ENCODE measurements around the gene SLC35C1. TPM values are rescaled to one million over a fixed set of nuclear protein-coding genes. Genes with fewer than 3 reads are reported as not detected.

SLC35C1 gene
- total and polyA plus RNA-seq, 2 experiments from 2014 or later: 6.8 to 11.0 TPM

DNA sequence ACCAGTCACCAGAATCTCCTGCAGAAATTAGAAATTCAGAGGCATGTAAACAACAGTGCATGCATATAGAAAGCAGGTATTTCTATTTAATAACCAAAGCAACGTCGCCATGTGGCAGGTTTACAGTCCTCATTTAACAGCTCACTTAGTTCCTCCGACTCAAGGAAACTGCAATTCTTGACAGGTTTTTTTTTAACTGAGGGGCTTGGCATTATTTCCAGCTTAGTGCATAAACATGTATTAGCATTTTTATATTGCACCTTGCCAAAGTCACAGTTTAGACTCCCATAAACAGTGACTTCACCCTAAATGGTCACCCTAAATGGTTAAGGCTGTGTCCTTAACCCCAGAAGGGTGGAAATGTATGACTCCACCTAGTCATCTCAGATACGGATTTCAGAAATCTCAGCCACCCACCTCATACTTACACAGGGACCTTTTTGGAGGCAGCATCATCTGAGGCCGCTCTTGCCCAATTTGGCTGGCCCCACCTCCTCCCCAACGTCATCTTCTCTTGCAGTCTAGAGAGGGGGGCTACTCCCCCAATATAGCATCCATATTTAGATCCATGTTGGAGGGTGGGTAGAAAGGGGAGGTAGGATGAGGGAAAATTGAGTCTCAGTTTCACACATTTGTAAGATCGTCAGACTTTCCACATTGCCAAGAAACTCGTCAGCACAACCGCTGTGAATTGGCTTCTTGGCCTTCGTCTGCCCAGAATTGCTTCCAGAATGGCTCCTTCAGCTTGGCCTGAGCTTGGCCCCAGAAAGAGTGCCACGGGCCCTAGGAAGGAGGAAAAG is 31.8 kb upstream of the SLC35C1 start:
- no peak for TF ChIP-seq ZNF462 (CRISPR knock-in tag; IDR thresholded peaks at IDR 0.05)
- no peak for TF ChIP-seq NANOG (IDR thresholded peaks at IDR 0.05; ENCODE audit: borderline replicate concordance)
- TF ChIP-seq ZNF331 (CRISPR knock-in tag; IDR thresholded peaks at IDR 0.05; ENCODE audit: low read depth): no peak
- no peak for TF ChIP-seq STAT1 (IDR thresholded peaks at IDR 0.05; ENCODE audit: unreplicated experiment)
- no peak for TF ChIP-seq POLR2AphosphoS5 (IDR thresholded peaks at IDR 0.05; ENCODE audit: low read depth)
- TF ChIP-seq, protein P1, sequence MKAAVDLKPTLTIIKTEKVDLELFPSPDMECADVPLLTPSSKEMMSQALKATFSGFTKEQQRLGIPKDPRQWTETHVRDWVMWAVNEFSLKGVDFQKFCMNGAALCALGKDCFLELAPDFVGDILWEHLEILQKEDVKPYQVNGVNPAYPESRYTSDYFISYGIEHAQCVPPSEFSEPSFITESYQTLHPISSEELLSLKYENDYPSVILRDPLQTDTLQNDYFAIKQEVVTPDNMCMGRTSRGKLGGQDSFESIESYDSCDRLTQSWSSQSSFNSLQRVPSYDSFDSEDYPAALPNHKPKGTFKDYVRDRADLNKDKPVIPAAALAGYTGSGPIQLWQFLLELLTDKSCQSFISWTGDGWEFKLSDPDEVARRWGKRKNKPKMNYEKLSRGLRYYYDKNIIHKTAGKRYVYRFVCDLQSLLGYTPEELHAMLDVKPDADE (IDR thresholded peaks at IDR 0.05): no peak
- TF ChIP-seq JUNB (IDR thresholded peaks at IDR 0.05; ENCODE audit: unreplicated experiment): no peak
- no peak for TF ChIP-seq ZNF114 (CRISPR knock-in tag; IDR thresholded peaks at IDR 0.05)
- TF ChIP-seq EZH2phosphoT487 (IDR thresholded peaks at IDR 0.05; ENCODE audit: unreplicated experiment): no peak
- TF ChIP-seq, protein P2, sequence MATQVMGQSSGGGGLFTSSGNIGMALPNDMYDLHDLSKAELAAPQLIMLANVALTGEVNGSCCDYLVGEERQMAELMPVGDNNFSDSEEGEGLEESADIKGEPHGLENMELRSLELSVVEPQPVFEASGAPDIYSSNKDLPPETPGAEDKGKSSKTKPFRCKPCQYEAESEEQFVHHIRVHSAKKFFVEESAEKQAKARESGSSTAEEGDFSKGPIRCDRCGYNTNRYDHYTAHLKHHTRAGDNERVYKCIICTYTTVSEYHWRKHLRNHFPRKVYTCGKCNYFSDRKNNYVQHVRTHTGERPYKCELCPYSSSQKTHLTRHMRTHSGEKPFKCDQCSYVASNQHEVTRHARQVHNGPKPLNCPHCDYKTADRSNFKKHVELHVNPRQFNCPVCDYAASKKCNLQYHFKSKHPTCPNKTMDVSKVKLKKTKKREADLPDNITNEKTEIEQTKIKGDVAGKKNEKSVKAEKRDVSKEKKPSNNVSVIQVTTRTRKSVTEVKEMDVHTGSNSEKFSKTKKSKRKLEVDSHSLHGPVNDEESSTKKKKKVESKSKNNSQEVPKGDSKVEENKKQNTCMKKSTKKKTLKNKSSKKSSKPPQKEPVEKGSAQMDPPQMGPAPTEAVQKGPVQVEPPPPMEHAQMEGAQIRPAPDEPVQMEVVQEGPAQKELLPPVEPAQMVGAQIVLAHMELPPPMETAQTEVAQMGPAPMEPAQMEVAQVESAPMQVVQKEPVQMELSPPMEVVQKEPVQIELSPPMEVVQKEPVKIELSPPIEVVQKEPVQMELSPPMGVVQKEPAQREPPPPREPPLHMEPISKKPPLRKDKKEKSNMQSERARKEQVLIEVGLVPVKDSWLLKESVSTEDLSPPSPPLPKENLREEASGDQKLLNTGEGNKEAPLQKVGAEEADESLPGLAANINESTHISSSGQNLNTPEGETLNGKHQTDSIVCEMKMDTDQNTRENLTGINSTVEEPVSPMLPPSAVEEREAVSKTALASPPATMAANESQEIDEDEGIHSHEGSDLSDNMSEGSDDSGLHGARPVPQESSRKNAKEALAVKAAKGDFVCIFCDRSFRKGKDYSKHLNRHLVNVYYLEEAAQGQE (IDR thresholded peaks at IDR 0.05; ENCODE audit: unreplicated experiment): no peak
- TF ChIP-seq, protein P3, sequence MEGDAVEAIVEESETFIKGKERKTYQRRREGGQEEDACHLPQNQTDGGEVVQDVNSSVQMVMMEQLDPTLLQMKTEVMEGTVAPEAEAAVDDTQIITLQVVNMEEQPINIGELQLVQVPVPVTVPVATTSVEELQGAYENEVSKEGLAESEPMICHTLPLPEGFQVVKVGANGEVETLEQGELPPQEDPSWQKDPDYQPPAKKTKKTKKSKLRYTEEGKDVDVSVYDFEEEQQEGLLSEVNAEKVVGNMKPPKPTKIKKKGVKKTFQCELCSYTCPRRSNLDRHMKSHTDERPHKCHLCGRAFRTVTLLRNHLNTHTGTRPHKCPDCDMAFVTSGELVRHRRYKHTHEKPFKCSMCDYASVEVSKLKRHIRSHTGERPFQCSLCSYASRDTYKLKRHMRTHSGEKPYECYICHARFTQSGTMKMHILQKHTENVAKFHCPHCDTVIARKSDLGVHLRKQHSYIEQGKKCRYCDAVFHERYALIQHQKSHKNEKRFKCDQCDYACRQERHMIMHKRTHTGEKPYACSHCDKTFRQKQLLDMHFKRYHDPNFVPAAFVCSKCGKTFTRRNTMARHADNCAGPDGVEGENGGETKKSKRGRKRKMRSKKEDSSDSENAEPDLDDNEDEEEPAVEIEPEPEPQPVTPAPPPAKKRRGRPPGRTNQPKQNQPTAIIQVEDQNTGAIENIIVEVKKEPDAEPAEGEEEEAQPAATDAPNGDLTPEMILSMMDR (conservative IDR thresholded peaks at IDR 0.05; ENCODE audit: low read depth in 2 of 2): no peak
- no peak for TF ChIP-seq EZH2 (IDR thresholded peaks at IDR 0.05; ENCODE audit: low read depth, unreplicated experiment)
- no peak for TF ChIP-seq CREB1 (CRISPR knock-in tag; IDR thresholded peaks at IDR 0.05; ENCODE audit: low read depth)
- no peaks in the 10 kb centered on the region for H3K79me2 ChIP-seq (replicated peaks; ENCODE audit: insufficient read depth)
- no peaks in the 10 kb centered on the region for H3K36me3 ChIP-seq (ENCODE audit: insufficient read depth)
- H3K4me3 Mint-ChIP-seq: no peak overlapping the region
- ATAC-seq (no peak), DNase-seq (ENCODE audit: low spot score) (no peak)
- no peak overlapping the region for H3K27ac ChIP-seq (ENCODE audit: low read depth)
- H3K27me3 Mint-ChIP-seq (ENCODE audit: insufficient read depth, low read depth, poor library complexity): peaks cover 19% of the 10 kb centered on the region
- H4K20me1 ChIP-seq (replicated peaks; ENCODE audit: insufficient read depth): no peaks in the 10 kb centered on the region
- no peak overlapping the region for H3K4me3 ChIP-seq
- 0 out of 2 replicates have a peak, but pooled peaks cover 3% of the 10 kb centered on the region for H3K4me1 ChIP-seq (ENCODE audit: insufficient read depth)
- H3K9me2 ChIP-seq (ENCODE audit: insufficient read depth): 0 out of 2 replicates have a peak, but pooled peaks cover 3% of the 10 kb centered on the region
- H3K36me3 Mint-ChIP-seq (ENCODE audit: low read depth): no peaks in the 10 kb centered on the region
- H3K4me1 Mint-ChIP-seq: no peaks in the 10 kb centered on the region
- no peak overlapping the region for H3K27ac Mint-ChIP-seq
- H3F3A ChIP-seq (replicated peaks; ENCODE audit: low read depth): no peaks in the 10 kb centered on the region
- H3K27me3 ChIP-seq (ENCODE audit: insufficient read depth): peaks cover 7% of the 10 kb centered on the region
- H3K9me3 Mint-ChIP-seq: no peaks in the 10 kb centered on the region
- no peak overlapping the region for H3K4me2 ChIP-seq
- H2AFZ ChIP-seq: no peak overlapping the region
